Hematopoietic multipotent progenitor cell treated with erythropoietin and hydrocortisone succinate and interleukin-3 and kit ligand, for 17 days (in vitro differentiated cells): ENCODE results near the gene ADD3.
"Not testable (repeated sequence)": the region's sequence is repeated elsewhere in the genome, so short reads cannot be mapped to it uniquely, and the experiment has no call there.

Experiments
- DNase-seq: peaks from one replicate; pipeline ENCODE4 v3.0.0-alpha.2; 2015; ENCODE audit warnings: low spot score

Gene ADD3

GRCh38 chr10:109975244-109976190 is 32.3 kb upstream of the ADD3 start:
- DNase-seq, result no peak

GRCh38 chr10:109976681-109977080 is 31.1 kb upstream of the ADD3 start:
- DNase-seq, result no peak

GRCh38 chr10:109977382-109977806 is 30.4 kb upstream of the ADD3 start:
- no peak for DNase-seq

GRCh38 chr10:109978481-109978880 is 29.3 kb upstream of the ADD3 start:
- peak; percentile 60 for DNase-seq

GRCh38 chr10:109979215-109979614 is 28.6 kb upstream of the ADD3 start:
- no peak for DNase-seq

GRCh38 chr10:109981650-109982049 is 26.1 kb upstream of the ADD3 start:
- DNase-seq, result no peak

GRCh38 chr10:109982123-109982522 is 25.7 kb upstream of the ADD3 start:
- DNase-seq, result peak; percentile 49

- DNase-seq, result no peak
These were observed 25.0 kb upstream of the ADD3 start for GRCh38 chr10:109982812-109983211.

GRCh38 chr10:109984013-109984412 is 23.8 kb upstream of the ADD3 start:
- DNase-seq, result no peak

GRCh38 chr10:109985768-109986167 is 22.0 kb upstream of the ADD3 start:
- DNase-seq, result not testable (repeated sequence)

- DNase-seq, result no peak
These were observed 20.2 kb upstream of the ADD3 start for GRCh38 chr10:109987452-109988211.

- DNase-seq, result no peak
These were observed 19.6 kb upstream of the ADD3 start for GRCh38 chr10:109988212-109988596.

GRCh38 chr10:109991266-109991855 is 16.4 kb upstream of the ADD3 start:
- DNase-seq, result no peak

- no peak for DNase-seq
These were observed 15.3 kb upstream of the ADD3 start for GRCh38 chr10:109992485-109992884.

GRCh38 chr10:109993551-109994330 is 14.0 kb upstream of the ADD3 start:
- DNase-seq, result no peak

- DNase-seq, result no peak
These were observed 12.8 kb upstream of the ADD3 start for GRCh38 chr10:109994711-109995577.

GRCh38 chr10:109995595-109995994 is 12.2 kb upstream of the ADD3 start:
- no peak for DNase-seq

GRCh38 chr10:109996225-109996624 is 11.6 kb upstream of the ADD3 start:
- no peak for DNase-seq

- no peak for DNase-seq
These were observed 11.0 kb upstream of the ADD3 start for GRCh38 chr10:109996766-109997171.

- DNase-seq, result no peak
These were observed 10.6 kb upstream of the ADD3 start for GRCh38 chr10:109997233-109997632.

- no peak for DNase-seq
These were observed 9.3 kb upstream of the ADD3 start for GRCh38 chr10:109998513-109998912.
